ENCODE measurements around the gene TMEM178B.

Gene TMEM178B

DNA sequence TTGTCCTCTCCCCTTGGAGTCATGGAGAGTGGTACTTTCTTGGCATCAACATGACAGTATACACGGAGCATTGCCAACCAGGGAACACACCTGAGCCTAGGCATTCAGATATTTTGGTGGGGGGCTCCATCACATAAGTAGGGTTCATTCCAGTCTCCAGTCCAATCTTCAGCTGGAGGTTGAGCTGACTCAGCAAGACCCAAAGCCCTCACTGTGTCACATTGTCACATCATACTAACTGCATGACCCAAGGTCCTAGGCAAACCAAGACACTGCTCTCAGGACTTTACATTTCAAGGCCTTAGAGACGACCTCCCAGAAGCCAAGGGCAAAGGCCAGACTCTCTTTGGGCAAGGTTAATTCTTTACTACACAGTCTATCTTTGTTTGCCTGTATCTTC lies 190.1 kb downstream of the TMEM178B start:
- DNase-seq (ENCODE audit: low spot score), result no peak

DNA sequence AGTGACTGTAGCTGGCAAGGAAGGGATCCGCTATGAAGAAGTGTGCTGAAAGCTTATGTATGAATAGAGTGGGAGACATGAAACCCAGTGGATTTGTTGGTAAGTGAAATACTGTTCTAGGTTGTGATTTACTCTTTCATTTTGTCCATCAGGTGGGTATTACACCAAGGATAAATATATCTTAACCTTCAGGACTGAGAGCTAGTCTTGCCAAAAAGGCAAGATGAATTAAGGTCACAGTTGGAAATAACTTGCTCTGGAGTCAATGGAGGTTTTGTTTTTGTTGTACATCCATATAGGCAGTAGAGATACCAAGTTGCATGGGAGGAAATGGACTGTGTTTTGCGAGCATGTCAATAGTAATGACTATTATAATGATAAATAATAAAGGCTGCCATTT lies 190.6 kb downstream of the TMEM178B start:
- no peak for DNase-seq (ENCODE audit: low spot score)

GRCh38 chr7:141265668-141266067 lies 191.8 kb downstream of the TMEM178B start:
- no peak for DNase-seq (ENCODE audit: low spot score)

DNA sequence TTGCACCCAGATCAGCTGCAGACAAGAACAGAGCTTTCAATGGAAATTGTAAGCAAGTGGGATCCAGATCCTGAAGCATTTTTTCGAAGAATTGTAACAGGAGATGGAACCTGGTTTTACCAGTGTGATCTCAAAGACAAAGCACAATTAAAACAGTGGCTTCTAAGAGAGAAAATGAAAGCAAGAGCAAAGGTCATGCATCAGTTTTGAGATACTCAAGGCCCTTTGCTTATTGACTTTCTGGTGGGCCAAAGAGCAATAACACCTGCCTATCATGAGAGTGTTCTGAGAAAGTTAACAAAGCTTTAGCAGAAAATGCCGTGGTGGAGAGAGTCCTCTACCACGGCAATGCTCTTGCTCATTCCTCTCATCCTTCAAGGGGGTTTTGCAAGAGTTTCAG lies 194.8 kb downstream of the TMEM178B start:
- no peak for DNase-seq (ENCODE audit: low spot score)

DNA sequence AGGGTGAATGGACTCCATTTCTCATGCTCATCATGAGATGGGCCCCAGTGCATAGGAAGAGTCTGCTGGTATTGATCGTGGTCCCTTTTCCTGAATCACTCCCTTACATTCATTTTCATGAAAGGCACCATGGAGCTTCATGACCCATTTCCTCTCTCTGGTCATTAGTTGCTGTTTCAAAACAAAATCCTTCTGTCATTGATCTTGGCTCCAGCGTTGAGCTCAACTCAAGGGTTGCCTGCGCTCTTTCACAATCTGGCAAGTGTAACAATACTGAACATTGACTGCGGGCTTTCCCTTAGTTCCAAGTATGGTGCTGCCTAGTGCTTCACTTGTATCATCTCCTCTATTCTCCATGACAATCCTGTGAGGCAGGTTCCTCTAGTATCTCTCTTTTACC lies 197.6 kb downstream of the TMEM178B start:
- DNase-seq (ENCODE audit: low spot score), result no peak

DNA sequence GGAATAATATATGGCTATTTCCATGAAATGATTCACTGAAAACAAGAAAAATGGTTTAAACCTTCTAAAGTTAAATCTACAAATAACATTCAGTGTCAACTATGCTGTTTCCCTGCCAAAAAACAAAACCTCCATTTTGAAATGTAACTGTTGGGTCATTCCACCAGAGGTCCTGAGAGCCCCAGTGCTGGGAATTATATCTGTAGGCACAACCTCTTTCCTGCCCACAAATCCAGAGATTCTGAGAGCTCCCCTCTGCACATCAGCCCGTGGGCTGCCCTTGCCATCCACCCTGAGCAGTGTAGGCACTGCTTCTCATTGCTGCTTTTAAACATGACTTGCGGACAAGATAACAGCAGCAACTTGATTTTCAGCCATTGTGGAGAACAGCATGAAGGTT lies 198.6 kb downstream of the TMEM178B start:
- no peak for DNase-seq (ENCODE audit: low spot score)

DNA sequence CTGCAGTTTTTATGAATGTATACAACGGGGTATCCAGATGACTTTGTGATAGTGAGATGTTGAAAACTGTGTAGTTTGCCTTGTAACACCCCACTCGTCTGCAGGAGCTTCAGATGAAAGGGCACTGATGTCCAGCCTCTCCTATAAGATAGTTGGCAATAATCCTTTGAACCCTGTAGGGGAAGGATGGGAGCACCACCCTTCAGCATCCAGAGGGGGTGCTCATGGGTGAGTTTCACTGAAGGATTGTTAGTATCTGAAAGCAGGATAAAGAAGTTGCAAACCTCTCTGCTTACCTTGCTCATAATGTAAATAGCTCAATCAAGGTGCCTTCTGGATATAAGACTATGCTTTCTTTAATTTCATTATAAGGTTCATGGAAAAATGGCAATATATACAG lies 201.5 kb downstream of the TMEM178B start:
- DNase-seq (ENCODE audit: low spot score), result no peak

- DNase-seq (ENCODE audit: low spot score), result no peak
Measured at GRCh38 chr7:141276031-141276430, 202.2 kb downstream of the TMEM178B start.

GRCh38 chr7:141280100-141280499 lies 206.2 kb downstream of the TMEM178B start:
- no peak for DNase-seq (ENCODE audit: low spot score)

DNA sequence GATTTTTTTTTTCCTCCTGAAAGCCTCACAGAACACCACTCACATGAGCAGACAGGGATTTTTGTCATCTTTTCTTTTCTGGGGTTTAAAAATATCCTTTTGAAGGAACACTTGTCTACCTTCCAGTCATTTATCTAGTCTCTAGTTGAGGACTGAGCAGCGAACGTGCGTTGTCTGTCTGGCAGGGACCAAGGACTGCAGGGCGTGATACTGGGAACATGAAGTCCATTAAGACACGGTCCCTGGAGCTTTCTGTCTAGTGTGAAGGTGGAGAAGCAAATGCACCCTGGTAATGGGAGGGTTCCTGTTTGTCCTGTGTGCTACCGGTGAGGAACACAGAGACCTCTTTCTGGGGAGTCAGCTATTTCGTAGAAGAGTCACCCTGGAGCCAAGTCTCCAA lies 207.4 kb downstream of the TMEM178B start:
- no peak for DNase-seq (ENCODE audit: low spot score)

DNA sequence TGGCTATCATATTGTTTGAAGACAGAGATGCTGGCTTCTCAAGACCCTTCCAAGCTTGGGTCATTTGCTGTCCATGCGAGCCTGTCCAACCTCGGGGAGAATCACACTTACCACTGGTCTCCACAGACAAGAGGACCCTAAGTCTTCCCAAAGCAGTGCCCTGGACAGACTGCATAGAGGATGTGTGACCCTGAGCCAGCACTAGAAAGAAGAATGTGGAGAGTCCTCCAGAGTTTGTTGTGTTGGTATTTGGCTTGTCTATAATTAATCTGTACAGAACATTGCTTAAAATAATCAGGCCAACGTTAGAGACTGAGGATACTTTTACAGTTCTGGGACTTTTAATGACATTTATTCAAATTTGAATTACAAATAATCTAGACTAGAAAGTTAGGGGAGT lies 212.7 kb downstream of the TMEM178B start:
- DNase-seq (ENCODE audit: low spot score), result no peak

- no peak for DNase-seq (ENCODE audit: low spot score)
Measured at GRCh38 chr7:141287936-141288335, 214.1 kb downstream of the TMEM178B start.

DNA sequence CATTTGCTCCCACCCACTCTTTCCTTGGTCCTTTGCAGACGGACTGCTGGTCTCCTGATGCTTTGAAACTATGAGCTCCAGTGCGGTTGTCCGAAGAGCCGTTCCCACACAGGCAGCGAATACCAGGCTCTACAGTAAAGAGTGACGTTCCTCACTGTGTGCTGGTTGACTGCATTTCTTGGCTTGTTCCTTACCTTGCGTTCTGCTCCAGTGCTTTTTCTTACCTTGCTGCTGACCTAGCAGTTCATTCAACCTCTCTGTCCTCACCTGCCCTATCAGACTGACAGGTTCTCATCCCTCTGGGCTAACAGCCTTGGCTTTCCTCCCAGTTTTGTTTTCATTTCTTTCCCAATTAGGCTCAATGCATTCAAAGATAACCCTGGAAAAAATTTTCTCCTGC lies 214.8 kb downstream of the TMEM178B start:
- no peak for DNase-seq (ENCODE audit: low spot score)

DNA sequence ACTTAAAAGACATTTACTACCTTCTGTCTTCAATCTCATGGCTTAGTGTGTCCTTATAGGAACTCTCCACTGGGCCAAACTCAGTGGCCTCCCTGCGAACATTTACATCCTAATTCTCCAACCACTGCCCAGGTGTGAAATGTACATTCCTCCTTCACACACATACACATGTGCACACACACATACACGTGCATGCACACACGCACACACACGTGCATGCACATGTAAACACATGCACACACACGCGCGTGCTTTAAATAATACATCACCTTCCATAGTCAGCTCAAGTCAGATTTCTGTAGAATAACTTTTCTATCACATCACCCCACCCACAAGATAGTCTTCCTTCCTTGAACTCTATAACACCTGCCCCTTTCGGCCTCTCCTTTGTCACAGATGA lies 216.5 kb downstream of the TMEM178B start:
- no peak for DNase-seq (ENCODE audit: low spot score)

- no peak for DNase-seq (ENCODE audit: low spot score)
Measured at GRCh38 chr7:141290973-141291372, 217.1 kb downstream of the TMEM178B start.

DNA sequence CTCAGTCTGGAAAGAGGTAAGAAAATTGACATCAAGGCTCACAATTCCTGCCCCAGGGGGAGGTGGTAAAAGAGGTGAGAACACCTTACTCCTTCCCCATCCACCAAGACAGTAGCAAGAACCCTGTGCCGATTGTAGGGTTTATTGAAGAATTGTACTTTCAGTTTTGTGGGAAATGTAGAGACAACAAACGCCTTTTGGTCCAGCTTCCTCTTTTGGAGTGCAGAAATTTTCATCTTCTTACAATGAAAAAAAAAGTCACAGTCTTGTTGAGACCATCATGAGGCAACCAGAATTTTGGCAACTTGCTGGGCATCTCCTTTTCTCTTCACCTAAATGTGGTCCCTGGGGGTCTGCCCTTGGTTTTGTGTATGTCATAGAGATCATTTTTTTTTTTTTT lies 217.7 kb downstream of the TMEM178B start:
- DNase-seq (ENCODE audit: low spot score), result no peak

DNA sequence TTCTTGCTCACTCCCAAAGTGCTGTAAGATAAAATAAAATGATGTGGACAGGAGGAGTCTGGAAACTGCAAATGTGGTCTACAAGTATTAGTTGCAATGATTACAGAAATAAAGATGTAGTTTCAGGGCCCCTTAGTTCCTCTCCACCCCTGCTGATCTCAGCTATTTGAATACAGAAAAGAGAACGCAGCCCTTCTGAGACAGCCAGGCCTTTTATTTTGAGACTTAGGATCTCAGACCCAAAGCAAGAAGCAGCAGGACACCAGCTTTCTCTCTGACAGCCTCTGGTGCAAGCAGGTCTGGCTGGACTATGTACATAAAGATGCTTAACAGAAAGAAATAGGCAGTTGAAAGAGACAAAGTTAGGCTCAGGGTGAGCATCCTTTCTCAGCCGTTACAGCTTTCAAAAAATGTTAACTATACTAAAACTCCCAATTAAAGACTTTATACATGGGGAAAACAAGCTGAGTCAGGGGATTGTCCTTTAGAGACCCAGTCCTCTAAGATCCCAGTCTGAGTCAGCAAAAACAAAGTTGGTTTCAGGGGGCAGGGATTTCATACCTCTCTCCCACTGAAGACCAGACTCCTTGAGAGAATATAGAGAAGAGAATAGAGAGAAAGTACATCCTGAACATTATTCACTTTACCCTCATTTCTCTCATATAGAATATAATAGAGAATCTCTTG lies 220.4 kb downstream of the TMEM178B start:
- DNase-seq (ENCODE audit: low spot score), result no peak

- no peak for DNase-seq (ENCODE audit: low spot score)
Measured at GRCh38 chr7:141295367-141295895, 221.6 kb downstream of the TMEM178B start.

DNA sequence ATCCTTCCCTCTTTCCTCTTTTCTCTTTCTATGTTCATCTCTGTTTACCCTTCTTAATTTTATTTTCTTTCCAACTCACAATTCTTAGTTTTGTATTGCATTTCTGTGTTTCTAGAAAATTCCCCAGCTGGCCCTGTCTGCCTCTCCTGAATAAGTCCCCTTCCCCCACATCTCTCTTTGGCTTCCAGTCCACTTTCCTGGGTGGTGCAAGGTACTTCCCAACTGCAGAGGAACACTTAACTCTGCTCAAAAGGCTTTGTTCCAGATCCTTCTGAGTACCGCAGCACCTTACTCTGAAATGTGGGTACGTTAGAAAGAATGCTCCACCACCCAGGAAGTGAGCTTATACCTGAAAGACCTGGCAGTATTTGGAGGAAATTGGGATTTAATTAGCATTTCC lies 227.0 kb downstream of the TMEM178B start:
- no peak for DNase-seq (ENCODE audit: low spot score)

DNA sequence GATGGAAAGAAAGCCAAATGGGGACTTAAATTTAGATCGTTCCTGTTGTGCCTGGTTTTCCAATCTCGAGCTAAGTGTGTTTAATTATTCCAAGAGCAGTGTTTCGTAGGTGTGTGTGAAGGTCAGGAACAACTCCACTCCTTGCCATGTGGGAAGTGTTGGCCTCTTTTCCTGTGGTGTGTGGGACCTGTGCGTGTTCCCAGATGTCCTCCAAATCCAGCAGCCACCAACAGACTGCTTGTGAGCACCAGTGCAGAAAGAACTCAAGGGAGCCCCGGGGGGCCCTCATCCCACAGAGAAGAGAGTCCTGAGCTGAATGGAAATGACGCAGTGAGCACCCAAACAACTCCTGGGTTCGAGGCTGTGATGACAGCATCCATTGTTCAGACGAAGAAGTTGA lies 227.7 kb downstream of the TMEM178B start:
- DNase-seq (ENCODE audit: low spot score), result no peak

DNA sequence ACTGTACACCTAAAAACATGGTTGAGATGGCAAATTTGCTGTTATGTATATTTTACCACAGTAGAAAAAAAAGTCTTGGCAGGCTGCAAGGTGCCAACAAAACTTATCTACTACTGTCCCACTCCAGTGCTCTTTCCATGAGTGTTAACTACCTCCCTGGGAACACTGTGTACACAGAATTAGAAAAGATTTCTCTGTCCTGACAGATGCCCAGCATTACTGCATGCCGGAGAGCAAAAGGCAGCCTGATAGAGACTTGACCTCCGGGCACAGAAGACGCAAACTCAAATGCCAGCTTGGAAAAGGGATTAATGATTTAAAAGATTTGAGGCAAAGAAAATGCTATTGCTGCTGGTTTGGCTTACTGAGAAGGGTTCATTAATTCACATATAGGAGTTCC lies 228.8 kb downstream of the TMEM178B start:
- no peak for DNase-seq (ENCODE audit: low spot score)

- peak; percentile 18 for DNase-seq (ENCODE audit: low spot score)
Measured at GRCh38 chr7:141304291-141304690, 230.4 kb downstream of the TMEM178B start.

DNA sequence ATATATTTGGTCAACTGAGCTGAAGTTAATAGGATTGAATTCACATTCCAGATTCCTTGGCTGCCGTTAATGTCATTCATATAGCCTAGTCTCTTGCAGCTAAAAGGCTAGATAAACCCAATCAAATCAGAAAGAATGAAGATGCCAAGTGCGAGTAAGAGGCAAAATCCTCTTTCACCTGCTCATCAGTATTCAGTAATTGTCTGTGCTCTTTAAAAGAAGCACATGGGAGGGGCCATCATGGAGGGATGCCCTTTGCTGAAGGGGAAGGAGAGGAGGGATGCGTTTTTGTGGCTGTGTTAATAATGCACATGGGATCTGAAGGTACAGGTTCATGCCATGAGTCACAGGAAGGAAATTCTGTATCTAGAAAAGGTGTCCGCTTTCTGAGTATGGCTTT lies 232.2 kb downstream of the TMEM178B start:
- no peak for DNase-seq (ENCODE audit: low spot score)

- no peak for DNase-seq (ENCODE audit: low spot score)
Measured at GRCh38 chr7:141312395-141312794, 238.5 kb downstream of the TMEM178B start.
